ENCODE data around the gene GPC5. TPM values are rescaled to one million over a fixed set of nuclear protein-coding genes. Genes with fewer than 3 reads are reported as not detected.

GPC5 gene
- total and polyA plus RNA-seq, 9 of the 15 experiments (the other 6 are each of a cell fraction or from before 2014, with no cell fraction given), result 0.18 to 0.27 TPM; not detected in 7

- ChIA-PET POLR2A (interaction anchor here (0.7 to 4.3 kb wide), 4 partner anchors 9 to 18 kb away, joined by 3 to 54 read pairs (median 3); no protein-coding TSS in a partner anchor), CTCF (ENCODE audit: low intra/inter-chr PET ratio) (interaction anchor here (1.2 kb wide), 1 partner anchor 22 kb away, joined by 3 read pairs; no protein-coding TSS in a partner anchor)
- TSS peak; percentile 31 for BruUV-seq (replicated peaks)
- Histone ChIP-seq H3K4me3 (peak overlapping the region; percentile 58), H3K27ac (ENCODE audit: extremely low read depth, low read depth, low read length) (peak overlapping the region; percentile 85), H3K9me3 (replicated peaks; ENCODE audit: control insufficient read depth, insufficient read depth, low read depth, low read length) (no peaks in the 10 kb centered on the region), H3K79me2 (ENCODE audit: control insufficient read depth, insufficient read depth, low read length) (peaks cover 81% of the 10 kb centered on the region), H3K27me3 (ENCODE audit: control insufficient read depth in 2 of 2, insufficient read depth in 2 of 2, low read length in 2 of 2) (no peaks in the 10 kb centered on the region), H2AFZ (ENCODE audit: low read depth, low read length) (no peak overlapping the region), H3K36me3 (ENCODE audit: control insufficient read depth, insufficient read depth, low read length) (peaks cover 63% of the 10 kb centered on the region), H4K20me1 (replicated peaks; ENCODE audit: control insufficient read depth, insufficient read depth, low read length) (peaks cover 54% of the 10 kb centered on the region), H3K9me1 (ENCODE audit: control insufficient read depth, insufficient read depth, low read length) (peaks cover 13% of the 10 kb centered on the region), H3K4me1 (replicated peaks in 1 of 2; ENCODE audit: control insufficient read depth in 2 of 2, insufficient read depth in 2 of 2, low read length in 2 of 2) (peaks cover 19 to 30% of the 10 kb centered on the region in 2 experiments), H3K9ac (ENCODE audit: insufficient read depth in 1 of 2, low read depth in 2 of 2, low read length in 2 of 2) (peak overlapping the region; percentile 46 to 95), H3K4me2 (ENCODE audit: insufficient read depth, low read length) (peak overlapping the region; percentile 87)
- in situ Hi-C loops (cut with MboI) (no loop called here), intact Hi-C loops (cut with micrococcal nuclease) (loop anchor here (2.0 kb wide), 1 partner anchor 215 kb away; no protein-coding TSS in a partner anchor)
- TF ChIP-seq ZKSCAN8 (CRISPR knock-in tag; IDR thresholded peaks at IDR 0.05), result no peak
- TF ChIP-seq ZNF584 (CRISPR knock-in tag; IDR thresholded peaks at IDR 0.05; ENCODE audit: low read depth), result no peak
- TF ChIP-seq BRCA1 (IDR thresholded peaks at IDR 0.05), result no peak
- TF ChIP-seq BRCA1 (CRISPR knock-in tag; IDR thresholded peaks at IDR 0.05), result no peak
- 0 out of 4 replicates have a peak, but pooled peaks of 1 of the 2 experiments have one; percentile 49 for TF ChIP-seq MLX (CRISPR knock-in tag; conservative IDR thresholded peaks at IDR 0.05)
- no peak for TF ChIP-seq NCOA6 (IDR thresholded peaks at IDR 0.05)
- no peak for TF ChIP-seq POLR3A (IDR thresholded peaks at IDR 0.05; ENCODE audit: borderline replicate concordance, extremely low read depth, insufficient read depth, insufficient read length)
- no peak for TF ChIP-seq ZNF197 (CRISPR knock-in tag; IDR thresholded peaks at IDR 0.05; ENCODE audit: low read depth)
- no peak for TF ChIP-seq ZNF583 (CRISPR knock-in tag; IDR thresholded peaks at IDR 0.05)
- TF ChIP-seq HMGXB4 (CRISPR knock-in tag; IDR thresholded peaks at IDR 0.05), result peak; percentile 54; the same call in 1 of the 2 replicates
- 0 out of 2 replicates have a peak, but pooled peaks have one; percentile 22 for TF ChIP-seq STAT6 (CRISPR knock-in tag; IDR thresholded peaks at IDR 0.05)
- 5% methylated on average over 5 of the region's 5 CpGs for WGBS (ENCODE audit: insufficient coverage, low coverage, missing lambda C conversion rate)
- FAIRE-seq, result no peak
- peak in 2 of 4 experiments; percentile 44 to 73 for DNase-seq (ENCODE audit: extremely low read depth in 1 of 4, low spot score in 3 of 4)
- ATAC-seq, result no peak
Measured at GRCh38 chr13:91349992-91350911, 48.2 kb upstream of the GPC5 start.
